SIG-M5 treated with dmso at 0.1 percent for 504 hours (cell line): ENCODE data around the gene TNFSF11.
"Not testable (repeated sequence)": the region's sequence is repeated elsewhere in the genome, so short reads cannot be mapped to it uniquely, and the experiment has no call there.

ENCODE experiments used
- DNase-seq: peaks from one replicate; lab custom pipeline; 2025; ENCODE audit not compliant: unreplicated experiment; lab: John Stamatoyannopoulos, UW

TNFSF11 gene

DNA sequence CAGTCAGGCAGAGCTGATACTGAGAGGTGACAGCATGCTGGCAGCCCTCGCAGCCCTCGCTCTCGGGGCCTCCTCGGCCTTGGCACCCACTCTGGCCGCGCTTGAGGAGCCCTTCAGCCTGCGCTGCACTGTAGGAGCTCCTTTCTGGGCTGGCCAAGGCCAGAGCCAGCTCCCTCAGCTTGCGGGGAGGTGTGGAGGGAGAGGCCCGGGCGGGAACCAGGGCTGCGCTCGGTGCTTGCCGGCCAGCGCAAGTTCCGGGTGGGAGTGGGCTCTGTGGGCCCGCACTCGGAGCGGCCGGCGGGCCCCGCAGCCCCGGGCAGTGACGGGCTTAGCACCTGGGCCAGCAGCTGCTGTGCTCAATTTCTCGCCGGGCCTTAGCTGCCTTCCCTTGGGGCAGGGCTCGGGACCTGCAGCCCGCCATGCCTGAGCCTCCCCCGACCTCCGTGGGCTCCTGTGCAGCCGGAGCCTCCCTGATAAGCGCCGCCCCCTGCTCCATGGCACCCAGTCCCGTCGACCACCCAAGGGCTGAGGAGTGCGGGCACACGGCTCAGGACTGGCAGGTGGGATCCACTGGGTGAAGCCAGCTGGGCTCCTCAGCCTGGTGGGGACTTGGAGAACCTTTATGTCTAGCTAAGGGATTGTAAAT, 14.3 kb upstream of the TNFSF11 start:
- not testable (repeated sequence) for DNase-seq

DNA sequence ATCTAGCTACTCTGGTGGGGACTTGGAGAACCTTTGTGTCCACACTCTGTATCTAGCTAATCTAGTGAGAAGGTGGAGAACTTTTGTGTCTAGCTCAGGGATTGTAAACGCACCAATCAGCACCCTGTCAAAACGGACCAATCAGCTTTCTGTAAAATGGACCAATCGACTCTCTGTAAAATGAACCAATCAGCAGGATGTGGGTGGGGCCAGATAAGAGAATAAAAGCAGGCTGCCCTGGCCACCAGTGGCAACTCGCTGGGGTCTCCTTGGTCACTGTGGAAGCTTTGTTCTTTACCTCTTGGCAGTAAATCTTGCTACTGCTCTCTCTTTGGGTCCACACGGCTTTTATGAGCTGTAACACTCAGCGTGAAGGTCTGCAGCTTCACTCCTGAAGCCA, 13.6 kb upstream of the TNFSF11 start:
- not testable (repeated sequence) for DNase-seq

DNA sequence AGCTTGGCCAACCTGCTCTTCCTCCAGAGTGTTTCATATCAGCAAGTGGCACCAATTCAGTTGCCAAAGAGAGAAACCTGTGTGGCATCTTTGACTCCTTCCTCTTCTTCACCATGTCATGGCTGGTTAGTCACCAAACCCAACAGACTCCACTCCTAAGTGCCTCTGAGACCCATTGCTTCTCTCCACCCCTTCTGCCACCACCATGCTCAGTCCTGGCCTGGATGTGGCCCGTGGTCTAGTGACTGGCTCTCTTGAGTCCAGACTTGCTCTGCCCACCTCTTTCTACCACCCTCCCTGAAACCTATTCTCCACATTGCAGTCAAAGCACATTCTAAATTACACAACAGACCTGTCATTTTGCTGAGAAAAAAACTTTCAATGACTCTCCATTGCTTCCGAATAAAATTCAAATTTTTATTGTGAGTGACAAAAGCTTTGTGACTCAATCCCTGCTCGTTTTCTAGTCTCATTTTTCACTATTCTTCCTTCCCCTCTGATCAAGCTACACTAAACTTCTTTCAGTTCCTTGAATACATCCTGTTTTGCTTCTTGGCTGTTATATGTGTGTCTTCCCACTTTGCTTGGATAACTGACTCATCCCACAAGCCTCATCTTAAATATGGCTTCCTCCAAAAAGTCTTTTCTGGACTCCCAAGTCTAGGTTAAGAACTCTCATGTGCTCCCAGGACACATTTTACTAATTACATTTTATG, 12.0 kb upstream of the TNFSF11 start:
- peak; percentile 31 for DNase-seq

DNA sequence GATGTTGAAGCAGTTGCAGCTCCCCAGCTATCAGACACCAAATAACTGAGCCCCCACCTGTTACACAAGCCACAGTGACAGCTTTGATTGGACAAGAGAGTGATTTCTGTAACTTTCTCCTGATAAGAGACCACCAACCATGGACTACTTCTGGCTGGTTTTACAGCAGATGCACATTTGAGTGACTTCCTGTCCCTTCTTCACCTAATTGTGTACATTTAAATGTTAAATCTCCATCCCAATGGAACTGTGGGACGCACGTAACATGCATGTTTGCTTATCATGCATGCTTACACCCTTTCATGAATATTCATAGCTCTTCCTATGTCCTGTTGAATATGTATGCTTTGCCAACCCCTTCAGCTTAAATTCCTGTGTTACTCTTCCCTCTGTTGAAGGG, 6.0 kb upstream of the TNFSF11 start:
- DNase-seq = no peak

DNA sequence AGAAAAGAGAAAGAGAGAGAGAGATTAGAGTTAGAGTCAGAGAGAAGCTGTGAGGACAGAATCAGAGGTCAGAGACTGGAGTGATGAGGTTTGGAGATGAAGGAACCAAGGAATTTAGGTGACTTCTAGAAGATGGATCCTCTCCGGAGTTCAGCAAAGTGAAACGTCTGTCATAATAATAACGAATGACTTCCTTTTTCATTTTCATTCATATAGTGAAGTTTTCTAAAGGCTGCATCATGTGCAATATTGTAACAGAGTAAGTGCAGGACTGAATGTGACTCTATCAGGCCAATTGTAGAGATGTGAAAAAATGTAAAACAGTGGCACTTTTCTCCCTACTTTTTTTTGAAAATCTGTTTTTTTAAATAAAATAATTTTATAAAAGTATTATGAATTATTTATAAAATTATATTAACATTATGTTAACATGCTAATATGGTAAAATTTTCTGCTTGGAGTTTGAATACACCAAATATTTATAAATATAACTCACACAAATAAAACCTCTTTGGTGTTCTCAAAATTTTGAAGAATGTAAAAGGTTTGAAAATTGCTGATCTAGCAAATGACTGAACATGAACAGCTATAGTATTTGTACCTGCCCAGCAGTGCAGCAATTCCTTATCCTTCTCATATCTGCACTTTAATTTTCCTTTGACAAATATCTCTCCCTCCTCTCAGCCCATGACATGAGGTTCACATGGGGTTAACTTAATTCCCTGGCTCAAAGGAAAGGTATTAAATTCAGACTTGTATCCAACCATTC, 4.2 kb upstream of the TNFSF11 start:
- peak; percentile 23 for DNase-seq

DNA sequence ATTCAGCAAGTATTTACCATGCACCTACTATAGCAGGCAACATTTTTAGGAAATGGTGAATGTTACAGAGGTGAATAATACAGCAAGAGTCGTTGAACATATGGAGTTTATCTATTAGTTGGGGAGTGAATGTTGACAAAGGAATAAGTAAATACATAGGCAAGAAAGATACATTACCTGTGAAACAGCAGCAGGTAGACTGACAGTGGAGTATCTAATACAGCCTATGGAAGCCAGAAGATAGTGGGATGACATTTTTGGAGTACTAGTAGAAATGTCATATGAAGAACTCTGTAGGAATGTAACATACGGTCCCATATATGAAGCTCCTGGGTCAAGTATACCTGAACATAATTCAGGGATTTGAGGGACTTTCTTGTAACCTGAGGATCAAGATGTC, 2.1 kb upstream of the TNFSF11 start:
- DNase-seq = no peak

DNA sequence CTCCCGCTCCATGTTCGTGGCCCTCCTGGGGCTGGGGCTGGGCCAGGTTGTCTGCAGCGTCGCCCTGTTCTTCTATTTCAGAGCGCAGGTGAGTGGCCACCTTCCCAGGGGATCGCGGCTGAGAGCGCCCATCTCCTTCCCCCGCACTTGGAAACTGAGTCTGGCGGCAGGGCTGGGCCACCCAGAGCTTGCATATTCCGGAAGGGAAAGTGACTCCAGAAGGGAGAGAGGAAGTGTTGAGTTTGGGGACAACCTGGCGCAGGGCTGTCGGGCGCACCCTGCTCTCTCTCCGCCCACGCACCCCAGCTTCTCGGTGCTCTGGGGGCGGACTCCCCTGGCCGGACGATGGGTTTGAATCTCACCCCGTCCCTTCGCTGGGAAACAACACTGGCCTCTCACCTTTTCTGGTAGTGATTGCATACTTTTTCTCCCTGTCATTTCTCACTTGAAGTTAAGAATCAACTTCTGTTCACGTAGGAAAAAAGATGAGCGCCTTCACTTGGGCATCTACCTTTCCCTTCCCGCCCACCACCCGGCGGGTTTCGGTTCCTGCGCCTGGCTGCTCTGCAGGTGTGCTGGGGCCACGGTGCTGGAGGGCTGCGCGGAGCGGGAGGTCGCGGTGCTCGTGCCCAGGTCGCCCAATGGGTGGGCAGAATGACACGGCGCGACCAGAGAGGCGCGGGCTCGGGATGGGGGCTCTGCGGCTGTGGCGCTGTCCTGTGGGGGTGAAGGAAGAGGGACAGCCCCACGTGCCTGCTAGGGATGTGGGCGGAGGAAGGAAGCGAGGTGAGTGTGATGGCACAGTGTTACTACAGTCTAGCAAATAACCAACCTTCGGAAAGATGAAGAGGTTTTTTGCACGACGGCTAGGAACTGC, 721 bp downstream of the TNFSF11 start:
- DNase-seq = no peak

DNA sequence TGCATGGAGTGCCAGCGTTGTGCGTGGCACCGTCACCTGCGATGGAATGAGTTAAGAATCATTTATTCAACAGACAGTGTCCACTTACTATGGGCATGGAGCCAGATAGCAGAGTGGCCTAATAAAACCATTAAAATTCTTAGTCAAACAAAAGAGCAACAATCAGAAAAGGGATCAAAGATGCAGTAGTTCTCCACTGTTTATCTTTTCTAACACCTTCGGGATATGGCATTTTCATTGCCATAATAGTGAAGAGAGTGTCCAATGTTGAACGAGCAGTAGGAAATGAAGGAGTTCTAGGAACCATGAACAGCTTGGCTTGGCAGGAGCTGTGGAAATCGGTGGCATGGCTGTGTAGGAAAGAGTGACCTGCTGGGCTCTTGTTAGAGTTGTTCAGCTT, 2.0 kb downstream of the TNFSF11 start:
- no peak for DNase-seq

DNA sequence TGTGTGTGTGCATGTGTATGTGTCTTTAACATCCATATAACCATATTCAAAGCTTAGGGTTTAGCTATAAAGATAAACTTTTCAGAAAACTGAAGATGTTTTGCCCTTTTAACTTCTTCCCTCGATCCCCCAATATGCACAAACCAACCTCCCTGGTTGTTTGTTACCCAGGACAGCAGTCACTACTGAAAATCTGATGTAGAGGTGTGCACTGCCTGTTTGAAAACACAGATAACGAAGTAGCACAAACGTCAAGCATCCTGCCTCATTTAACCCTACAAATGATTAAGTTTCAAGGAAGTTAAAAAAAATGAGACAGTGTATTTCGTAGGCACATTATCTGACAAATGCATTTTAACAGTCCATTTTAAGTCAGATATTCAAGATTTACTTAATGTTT, 3.6 kb downstream of the TNFSF11 start:
- no peak for DNase-seq

DNA sequence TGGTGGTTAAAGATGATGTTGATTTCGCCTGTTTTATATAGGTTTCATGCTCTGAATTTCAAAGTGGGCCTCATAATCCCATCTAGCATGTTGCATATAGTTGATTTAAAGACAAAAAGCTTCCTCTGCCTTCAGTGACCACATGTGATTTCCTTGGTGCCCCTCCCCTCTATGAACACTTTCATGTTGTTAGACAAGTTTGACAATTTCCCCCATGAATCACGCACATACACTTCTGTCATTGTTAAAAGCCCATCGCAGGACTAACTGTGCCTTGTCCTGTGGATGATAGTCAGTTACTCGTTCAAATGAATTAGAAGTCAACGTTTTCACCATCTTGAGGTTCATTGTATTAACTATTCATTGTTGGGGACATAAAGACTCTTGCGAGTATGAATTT, 6.7 kb downstream of the TNFSF11 start:
- no peak for DNase-seq

DNA sequence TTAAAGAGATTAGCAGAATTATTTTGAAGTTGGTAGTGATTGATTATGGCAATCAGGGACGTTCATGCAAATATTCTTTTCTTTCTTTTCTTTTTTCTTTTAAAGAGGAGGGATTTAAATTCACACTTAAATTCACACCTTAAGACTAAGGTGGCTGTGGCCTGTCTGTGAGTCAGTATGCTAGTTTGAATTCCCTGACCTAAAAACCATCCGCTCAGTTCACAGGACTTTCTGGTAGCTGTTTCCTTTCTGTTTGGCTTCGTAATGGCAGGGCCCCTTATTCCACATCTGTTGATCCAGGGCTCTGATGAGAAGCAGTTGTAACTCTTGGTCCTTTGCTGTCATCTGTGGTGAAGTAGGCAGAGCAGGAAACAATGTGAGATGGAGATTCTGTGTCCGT, 7.5 kb downstream of the TNFSF11 start:
- DNase-seq = no peak

DNA sequence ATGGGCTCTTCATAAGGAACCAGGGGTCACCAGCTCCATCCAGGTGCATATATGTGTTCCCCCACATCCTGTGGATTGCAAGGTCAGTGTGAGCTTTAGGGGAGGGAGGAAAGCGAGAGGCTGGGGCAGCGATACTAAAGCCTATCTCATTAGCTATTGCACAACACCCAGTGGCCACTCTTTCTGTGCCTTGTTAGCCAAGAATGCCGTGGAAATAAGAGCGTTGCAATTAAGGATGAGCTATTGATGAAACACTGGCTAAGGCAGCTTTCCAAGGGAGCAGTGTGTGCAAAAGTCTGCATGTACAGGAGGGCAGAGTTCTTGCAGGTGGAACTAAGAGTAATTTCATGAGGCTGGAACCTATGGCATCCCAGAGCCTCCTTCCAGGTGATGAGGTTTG, 17.6 kb downstream of the TNFSF11 start:
- no peak for DNase-seq

DNA sequence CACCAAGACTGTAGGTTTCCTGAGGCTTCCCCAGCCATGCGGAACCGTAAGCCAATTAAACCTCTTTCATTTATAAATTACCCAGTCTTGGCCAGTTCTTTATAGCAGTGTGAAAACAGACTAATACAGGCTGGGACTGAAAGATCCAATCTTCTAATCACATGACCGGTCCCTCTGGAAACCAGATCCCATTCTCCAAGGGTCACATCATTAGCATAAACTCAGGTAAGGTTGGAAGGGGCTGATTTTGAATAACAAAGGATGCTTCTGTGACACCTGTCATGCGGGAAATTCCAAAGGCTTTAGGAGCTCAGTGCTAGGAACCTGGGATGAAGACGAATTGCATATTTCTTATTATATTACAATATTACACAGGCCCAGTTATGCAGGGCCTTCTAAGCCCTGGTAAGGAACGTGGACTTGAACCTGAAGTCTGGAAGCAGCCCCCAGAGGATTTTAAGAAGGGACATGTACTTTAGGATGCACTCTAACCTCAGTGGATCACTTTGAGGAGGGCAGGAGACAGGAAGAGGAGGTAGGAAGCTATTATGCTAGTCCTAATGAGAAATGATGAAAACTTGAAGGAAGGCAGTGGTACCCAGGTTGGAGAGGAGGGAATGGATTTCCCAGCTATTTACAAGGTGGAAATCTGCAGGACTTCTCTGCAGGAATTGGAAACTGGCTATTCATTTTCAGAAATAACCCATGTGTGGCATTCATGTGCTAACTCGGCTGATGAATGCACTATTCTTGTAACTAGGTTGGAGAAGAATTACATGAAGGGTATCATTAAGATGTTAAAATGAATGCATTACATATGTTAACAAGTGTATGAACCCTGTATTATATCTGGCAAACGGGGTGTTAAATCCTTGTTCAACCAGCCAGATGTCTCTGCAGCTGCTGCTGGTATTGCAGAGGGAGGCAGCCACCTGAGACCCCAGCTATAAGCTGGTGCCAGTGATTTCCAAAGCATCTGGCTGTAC, 19.3 kb downstream of the TNFSF11 start:
- no peak for DNase-seq

DNA sequence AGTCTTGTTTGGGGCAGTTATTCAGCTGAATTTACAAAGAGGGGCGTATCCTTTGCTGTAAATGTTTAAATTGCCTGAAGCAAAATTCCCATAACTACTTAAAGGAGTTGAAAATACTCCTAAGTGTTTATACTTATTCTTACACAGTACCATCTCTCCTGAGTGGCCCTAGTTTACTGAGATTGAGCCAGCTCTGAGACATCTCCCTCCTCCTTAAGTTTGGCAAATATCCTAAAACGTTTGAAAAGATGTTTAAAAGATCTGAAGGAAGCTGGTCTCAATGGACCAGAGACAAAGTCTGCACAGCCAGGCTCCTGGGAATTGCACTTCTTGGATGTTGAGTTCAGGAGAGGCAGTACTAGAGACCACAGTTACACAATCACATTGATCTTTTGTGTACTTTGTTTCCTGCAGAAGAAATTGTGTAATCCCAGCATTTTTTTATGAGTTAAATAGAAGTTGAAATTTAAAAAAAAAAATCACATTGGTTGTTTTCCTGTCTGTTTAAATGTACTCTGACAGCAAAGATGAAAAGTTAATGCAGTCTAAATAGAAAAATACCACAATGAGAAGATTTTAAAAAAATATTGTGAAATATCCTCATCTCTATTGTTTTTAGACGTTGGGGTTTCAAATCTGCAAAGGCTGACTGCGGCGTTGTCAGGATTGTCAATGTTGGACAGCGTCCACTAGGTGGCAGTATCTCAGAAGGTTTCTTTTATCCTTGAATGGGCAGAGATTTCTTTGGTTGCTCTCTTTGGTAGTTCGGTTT, 20.7 kb downstream of the TNFSF11 start:
- DNase-seq = peak; percentile 80

DNA sequence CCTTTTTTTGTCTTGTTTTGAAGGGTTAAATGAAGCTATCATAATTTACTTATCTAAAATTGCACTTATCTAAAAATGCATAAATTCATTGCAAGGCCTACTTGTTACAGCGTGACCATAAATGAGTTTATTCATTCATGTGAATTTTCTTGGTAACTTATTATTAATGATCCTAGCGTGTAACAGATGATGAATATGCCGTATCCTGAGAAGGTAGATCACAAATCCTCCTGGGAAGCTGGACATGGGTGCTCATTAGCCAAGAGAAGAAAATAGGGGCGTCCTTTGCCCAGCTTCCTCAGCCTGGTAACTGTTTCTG, 21.3 kb downstream of the TNFSF11 start:
- DNase-seq = no peak

DNA sequence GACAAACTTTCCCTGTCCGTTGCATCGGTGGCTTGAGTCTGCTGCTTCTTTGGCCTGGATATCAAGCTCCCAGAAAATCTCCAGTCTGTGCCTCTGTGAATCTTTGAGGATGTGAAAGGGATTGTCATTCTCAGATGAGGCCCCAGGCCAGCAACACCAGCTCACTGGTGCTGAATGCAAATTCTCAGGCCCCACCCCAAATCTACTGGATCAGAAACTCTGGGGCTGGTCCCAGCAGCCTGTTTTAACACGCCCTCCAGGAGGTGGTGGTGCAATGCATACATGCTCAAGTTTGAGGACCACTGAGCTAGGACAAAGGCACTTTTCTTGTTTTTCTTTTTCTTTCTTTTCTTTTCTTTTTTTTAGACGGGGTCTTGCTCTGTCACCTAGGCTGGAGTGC, 23.6 kb downstream of the TNFSF11 start:
- DNase-seq = no peak

DNA sequence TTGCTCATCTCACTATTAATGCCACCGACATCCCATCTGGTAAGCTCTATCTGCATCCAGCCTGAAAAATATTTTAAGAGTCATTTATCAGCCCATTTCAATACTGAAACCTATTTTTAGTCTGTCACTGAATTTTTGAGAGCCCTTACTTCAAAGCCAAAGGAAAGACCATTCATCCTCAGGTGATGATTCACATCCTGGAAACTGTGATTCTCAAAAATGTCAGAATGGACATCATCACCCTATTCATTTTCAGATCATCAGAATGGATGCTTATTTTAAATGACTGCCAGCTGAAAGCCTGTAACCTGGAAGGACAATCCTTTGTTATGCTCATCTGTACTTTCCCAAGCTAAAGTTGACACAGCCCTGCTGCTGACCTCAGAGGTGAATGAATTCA, 27.0 kb downstream of the TNFSF11 start:
- DNase-seq = no peak

DNA sequence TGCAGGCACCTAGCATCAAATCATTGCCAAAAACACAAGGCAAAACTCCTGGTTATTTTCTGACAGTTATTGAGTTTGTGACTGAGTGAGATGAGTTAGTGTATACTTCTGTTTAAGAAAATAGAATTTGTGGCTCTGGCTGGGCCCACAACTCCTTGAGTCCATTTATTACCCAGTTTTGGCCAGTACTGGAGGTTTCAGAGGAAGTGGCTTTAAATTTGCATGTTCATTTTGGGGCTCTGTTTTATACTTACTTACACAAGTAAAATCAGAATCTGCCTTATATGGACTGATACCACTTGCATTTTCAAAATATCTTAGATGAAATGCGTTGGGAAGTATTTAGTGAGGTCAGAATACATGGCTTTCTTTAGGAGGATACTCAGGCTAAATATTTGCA, 29.0 kb downstream of the TNFSF11 start:
- DNase-seq = no peak

DNA sequence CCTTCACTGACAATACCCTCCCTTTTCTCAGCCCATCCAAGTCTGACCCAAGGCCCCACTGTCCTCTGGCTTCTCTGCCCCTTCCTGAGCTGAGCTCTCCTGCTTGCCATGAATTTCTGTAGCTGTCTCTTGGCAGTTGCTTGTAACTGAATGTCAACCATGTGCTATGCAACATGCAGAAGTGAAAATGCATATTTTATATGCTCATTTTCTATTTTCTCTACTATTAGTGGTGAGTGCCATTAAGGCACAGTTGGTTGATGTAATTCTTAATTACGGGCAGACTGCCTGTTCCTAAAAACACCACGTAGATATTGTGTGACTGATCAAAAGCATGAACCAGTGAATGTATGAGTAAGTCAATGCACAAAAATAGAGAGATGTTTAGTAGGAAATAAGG, 29.6 kb downstream of the TNFSF11 start:
- DNase-seq = no peak
